ENCODE data around the gene CLNS1A. TPM values are rescaled to one million over a fixed set of nuclear protein-coding genes. Genes with fewer than 3 reads are reported as not detected.

The CLNS1A gene
- total and polyA plus RNA-seq, 2 donors (not counting 1 experiment from before 2014, with no cell fraction given) = 39.3 to 121 TPM

GRCh38 chr11:77658213-77659013 is 20.8 kb upstream of the CLNS1A start:
- ChIA-PET CTCF (no interaction called here), POLR2A (no interaction called here)
- no peaks in the 10 kb centered on the region for H3K79me2 ChIP-seq (ENCODE audit: control insufficient read depth, insufficient read depth, low read length)
- DNase-seq (no peak), ATAC-seq (ENCODE audit: low read depth) (no peak)
- no peaks in the 10 kb centered on the region for H3K36me3 ChIP-seq (replicated peaks in 1 of 2; ENCODE audit: control extremely low read depth in 1 of 2, control insufficient read depth in 1 of 2, extremely low read depth in 1 of 2, insufficient read depth in 2 of 2, low read length in 1 of 2)
- H3K9me3 ChIP-seq (ENCODE audit: control extremely low read depth in 1 of 3, control insufficient read depth in 2 of 3, insufficient read depth in 1 of 3, low read length in 2 of 3) = no peaks in the 10 kb centered on the region
- H3K27me3 ChIP-seq (replicated peaks in 1 of 4; ENCODE audit: control extremely low read depth in 1 of 4, control insufficient read depth in 3 of 4, insufficient read depth in 4 of 4, low read length in 3 of 4) = no peaks in the 10 kb centered on the region
- no peak overlapping the region for H3K4me2 ChIP-seq (replicated peaks; ENCODE audit: low read depth, low read length, poor library complexity, severe bottlenecking)
- Mint-ChIP-seq H3K4me1 (peaks cover 24% of the 10 kb centered on the region), H3K9me3 (ENCODE audit: insufficient read depth) (no peaks in the 10 kb centered on the region), H3K27me3 (no peaks in the 10 kb centered on the region), H3K4me3 (no peak overlapping the region), H3K27ac (no peak overlapping the region)
- peaks cover 12 to 17% of the 10 kb centered on the region in 2 donors for H3K4me1 ChIP-seq (ENCODE audit: control insufficient read depth in 2 of 2, insufficient read depth in 2 of 2, low read length in 2 of 2)
- WGBS (ENCODE audit: insufficient coverage) = 96% methylated on average over 3 of the region's 4 CpGs
- no peak overlapping the region for H3K4me3 ChIP-seq (ENCODE audit: control extremely low read depth in 1 of 5, extremely low read depth in 1 of 5, insufficient read depth in 1 of 5, low read depth in 2 of 5, low read length in 4 of 5)
- intact Hi-C loops (cut with micrococcal nuclease) = no loop called here
- H3K9ac ChIP-seq (ENCODE audit: low read length) = no peak overlapping the region
- H3K27ac ChIP-seq (ENCODE audit: low read length in 2 of 2) = no peak overlapping the region
- H4K20me1 ChIP-seq (ENCODE audit: control insufficient read depth, insufficient read depth, low read length, poor library complexity, severe bottlenecking) = no peaks in the 10 kb centered on the region
- H2AFZ ChIP-seq (ENCODE audit: insufficient read depth, low read depth, low read length, poor library complexity, severe bottlenecking) = no peak overlapping the region
- no peak for TF ChIP-seq EZH2 (IDR thresholded peaks at IDR 0.05; ENCODE audit: borderline replicate concordance, insufficient read depth, low read depth, low read length, poor library complexity, severe bottlenecking)

DNA sequence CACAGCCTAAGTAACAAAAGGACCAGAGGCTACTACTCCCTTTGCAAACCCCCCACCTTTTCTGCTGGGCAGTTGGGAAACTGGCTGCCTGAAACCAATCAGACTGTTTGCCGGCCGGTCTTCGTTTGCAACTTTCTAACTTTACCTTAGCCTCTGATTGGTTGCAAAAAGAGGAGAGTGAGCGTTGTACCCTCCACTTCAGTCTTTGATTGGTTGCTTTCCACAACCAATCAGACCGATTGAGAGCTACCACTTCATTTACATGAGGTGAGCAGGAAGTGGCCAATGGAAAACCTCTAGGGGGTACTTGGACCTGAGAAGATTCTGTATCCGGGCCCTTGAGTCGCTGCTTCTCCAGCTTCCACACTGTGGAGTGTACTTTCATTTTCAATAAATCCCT is 18.8 kb upstream of the CLNS1A start:
- H3K27me3 Mint-ChIP-seq = no peaks in the 10 kb centered on the region
- H3K27ac Mint-ChIP-seq = no peak overlapping the region
- CTCF ChIA-PET = no interaction called here
- POLR2A ChIA-PET = no interaction called here
- no peaks in the 10 kb centered on the region for H3K27me3 ChIP-seq (replicated peaks in 1 of 4; ENCODE audit: control extremely low read depth in 1 of 4, control insufficient read depth in 3 of 4, insufficient read depth in 4 of 4, low read length in 3 of 4)
- peaks cover 13% of the 10 kb centered on the region for H3K4me1 Mint-ChIP-seq
- no peaks in the 10 kb centered on the region for H4K20me1 ChIP-seq (ENCODE audit: control insufficient read depth, insufficient read depth, low read length, poor library complexity, severe bottlenecking)
- no peak overlapping the region for H2AFZ ChIP-seq (ENCODE audit: insufficient read depth, low read depth, low read length, poor library complexity, severe bottlenecking)
- H3K9me3 ChIP-seq (ENCODE audit: control extremely low read depth in 1 of 3, control insufficient read depth in 2 of 3, insufficient read depth in 1 of 3, low read length in 2 of 3) = no peaks in the 10 kb centered on the region
- intact Hi-C loops (cut with micrococcal nuclease) = no loop called here
- H3K27ac ChIP-seq (ENCODE audit: low read length in 2 of 2) = no peak overlapping the region
- H3K4me3 Mint-ChIP-seq = no peak overlapping the region
- ATAC-seq (ENCODE audit: low read depth) (no peak), DNase-seq (no peak)
- H3K4me2 ChIP-seq (replicated peaks; ENCODE audit: low read depth, low read length, poor library complexity, severe bottlenecking) = no peak overlapping the region
- no peak overlapping the region for H3K4me3 ChIP-seq (ENCODE audit: control extremely low read depth in 1 of 5, extremely low read depth in 1 of 5, insufficient read depth in 1 of 5, low read depth in 2 of 5, low read length in 4 of 5)
- H3K9ac ChIP-seq (ENCODE audit: low read length) = no peak overlapping the region
- no peaks in the 10 kb centered on the region for H3K9me3 Mint-ChIP-seq (ENCODE audit: insufficient read depth)
- 82% methylated on average over 2 of the region's 7 CpGs for WGBS (ENCODE audit: insufficient coverage)
- no peaks in the 10 kb centered on the region for H3K79me2 ChIP-seq (ENCODE audit: control insufficient read depth, insufficient read depth, low read length)
- H3K4me1 ChIP-seq (ENCODE audit: control insufficient read depth in 2 of 2, insufficient read depth in 2 of 2, low read length in 2 of 2) = peaks cover 11 to 13% of the 10 kb centered on the region in 2 donors
- no peaks in the 10 kb centered on the region for H3K36me3 ChIP-seq (replicated peaks in 1 of 2; ENCODE audit: control extremely low read depth in 1 of 2, control insufficient read depth in 1 of 2, extremely low read depth in 1 of 2, insufficient read depth in 2 of 2, low read length in 1 of 2)
- TF ChIP-seq, protein P1, sequence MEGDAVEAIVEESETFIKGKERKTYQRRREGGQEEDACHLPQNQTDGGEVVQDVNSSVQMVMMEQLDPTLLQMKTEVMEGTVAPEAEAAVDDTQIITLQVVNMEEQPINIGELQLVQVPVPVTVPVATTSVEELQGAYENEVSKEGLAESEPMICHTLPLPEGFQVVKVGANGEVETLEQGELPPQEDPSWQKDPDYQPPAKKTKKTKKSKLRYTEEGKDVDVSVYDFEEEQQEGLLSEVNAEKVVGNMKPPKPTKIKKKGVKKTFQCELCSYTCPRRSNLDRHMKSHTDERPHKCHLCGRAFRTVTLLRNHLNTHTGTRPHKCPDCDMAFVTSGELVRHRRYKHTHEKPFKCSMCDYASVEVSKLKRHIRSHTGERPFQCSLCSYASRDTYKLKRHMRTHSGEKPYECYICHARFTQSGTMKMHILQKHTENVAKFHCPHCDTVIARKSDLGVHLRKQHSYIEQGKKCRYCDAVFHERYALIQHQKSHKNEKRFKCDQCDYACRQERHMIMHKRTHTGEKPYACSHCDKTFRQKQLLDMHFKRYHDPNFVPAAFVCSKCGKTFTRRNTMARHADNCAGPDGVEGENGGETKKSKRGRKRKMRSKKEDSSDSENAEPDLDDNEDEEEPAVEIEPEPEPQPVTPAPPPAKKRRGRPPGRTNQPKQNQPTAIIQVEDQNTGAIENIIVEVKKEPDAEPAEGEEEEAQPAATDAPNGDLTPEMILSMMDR (IDR thresholded peaks at IDR 0.05) = no peak
- TF ChIP-seq EZH2 (IDR thresholded peaks at IDR 0.05; ENCODE audit: borderline replicate concordance, insufficient read depth, low read depth, low read length, poor library complexity, severe bottlenecking) = no peak

Measured in B cell (primary cell).